ENCODE data around the gene STK39.
"Not testable (repeated sequence)": the region's sequence is repeated elsewhere in the genome, so short reads cannot be mapped to it uniquely, and the experiment has no call there.

The STK39 gene

DNA sequence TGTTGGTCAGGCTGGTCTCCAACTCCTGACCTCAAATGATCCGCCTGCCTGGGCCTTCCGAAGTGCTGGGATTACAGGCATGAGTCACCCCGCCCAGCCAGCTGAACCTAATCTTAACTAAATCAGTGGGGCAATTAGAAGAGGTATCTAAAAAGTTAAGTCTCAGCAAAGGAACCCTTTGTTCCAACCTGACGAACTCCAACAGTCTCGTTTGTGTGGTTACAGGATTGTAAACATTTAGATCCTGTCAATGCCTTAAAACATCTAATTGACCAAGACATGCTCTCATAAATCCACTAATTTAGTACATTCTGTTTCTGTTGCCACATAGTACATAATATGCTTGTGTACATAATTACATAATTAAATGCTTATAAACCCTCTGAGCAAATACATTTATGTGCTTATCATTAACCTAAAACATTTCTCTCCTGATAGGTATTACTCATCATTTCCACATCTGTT, 31.1 kb upstream of the STK39 start:
- TF ChIP-seq CTCF (IDR thresholded peaks at IDR 0.05; ENCODE audit: borderline replicate concordance, insufficient read depth, low read depth, low read length) = no peak

GRCh38 chr2:168277276-168277675, 29.9 kb upstream of the STK39 start:
- no peak for TF ChIP-seq CTCF (IDR thresholded peaks at IDR 0.05; ENCODE audit: borderline replicate concordance, insufficient read depth, low read depth, low read length)

More for the DNA sequence above, 31.1 kb upstream of the STK39 start:
- no peak overlapping the region for H3K4me3 ChIP-seq (ENCODE audit: low read depth, low read length)

GRCh38 chr2:168272225-168272624, 24.8 kb upstream of the STK39 start:
- no peak overlapping the region for H3K4me3 ChIP-seq (ENCODE audit: low read depth, low read length)
- no peak for TF ChIP-seq CTCF (IDR thresholded peaks at IDR 0.05; ENCODE audit: borderline replicate concordance, insufficient read depth, low read depth, low read length)

More at GRCh38 chr2:168277276-168277675, 29.9 kb upstream of the STK39 start:
- H3K4me3 ChIP-seq (ENCODE audit: low read depth, low read length) = no peak overlapping the region

GRCh38 chr2:168262926-168263325, 15.5 kb upstream of the STK39 start:
- H3K4me3 ChIP-seq (ENCODE audit: low read depth, low read length) = not testable (repeated sequence)

DNA sequence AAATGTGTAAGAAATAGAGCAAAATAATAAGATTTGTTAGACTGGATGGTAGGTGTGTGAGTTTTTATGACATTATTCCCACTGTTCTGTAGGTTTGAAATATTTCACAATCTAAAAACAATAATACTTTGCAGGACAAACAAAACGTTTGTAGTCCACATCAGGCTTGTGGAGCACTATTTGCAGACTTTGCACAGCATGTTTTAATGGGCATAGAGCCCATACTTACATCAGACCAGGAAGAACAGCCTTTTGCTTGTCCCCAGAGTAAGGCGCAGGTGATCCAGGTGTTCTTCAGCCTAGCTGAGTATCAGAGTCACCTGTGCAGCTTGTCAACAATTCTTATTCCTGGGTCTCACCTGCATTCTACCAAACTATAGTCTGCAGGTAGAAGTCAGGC, 9.1 kb upstream of the STK39 start:
- no peak overlapping the region for H3K4me3 ChIP-seq (ENCODE audit: low read depth, low read length)
- no peak for TF ChIP-seq CTCF (IDR thresholded peaks at IDR 0.05; ENCODE audit: borderline replicate concordance, insufficient read depth, low read depth, low read length)

DNA sequence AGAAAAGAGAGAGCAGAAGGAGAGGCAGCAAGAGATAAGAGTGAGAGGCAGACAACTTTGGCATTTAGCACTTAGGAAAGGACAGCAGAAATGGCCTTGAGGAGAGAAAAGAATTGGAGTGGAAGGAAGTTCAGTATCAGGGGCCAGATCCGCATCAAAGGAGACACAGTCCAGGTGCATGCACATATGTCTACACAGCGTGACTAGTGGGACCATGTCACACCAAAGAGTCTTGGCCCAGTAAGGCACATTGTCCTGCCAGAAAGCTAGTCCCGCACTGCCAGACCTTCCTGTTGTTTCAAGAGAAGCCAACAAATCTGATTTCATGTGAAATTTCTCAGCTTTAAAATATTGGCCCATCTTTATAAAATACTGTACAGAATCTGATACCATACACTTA, 8.5 kb upstream of the STK39 start:
- no peak for TF ChIP-seq CTCF (IDR thresholded peaks at IDR 0.05; ENCODE audit: borderline replicate concordance, insufficient read depth, low read depth, low read length)

GRCh38 chr2:168255103-168255502, 7.7 kb upstream of the STK39 start:
- no peak overlapping the region for H3K4me3 ChIP-seq (ENCODE audit: low read depth, low read length)
- no peak for TF ChIP-seq CTCF (IDR thresholded peaks at IDR 0.05; ENCODE audit: borderline replicate concordance, insufficient read depth, low read depth, low read length)

More for the DNA sequence above, 8.5 kb upstream of the STK39 start:
- H3K4me3 ChIP-seq (ENCODE audit: low read depth, low read length) = no peak overlapping the region
